ENCODE measurements around the gene ATRIP.
A peak's percentile ranks its signal among the peaks of the same experiment; 100 is the strongest.
"Not testable (repeated sequence)": the region's sequence is repeated elsewhere in the genome, so short reads cannot be mapped to it uniquely, and the experiment has no call there.

ATRIP gene

DNA sequence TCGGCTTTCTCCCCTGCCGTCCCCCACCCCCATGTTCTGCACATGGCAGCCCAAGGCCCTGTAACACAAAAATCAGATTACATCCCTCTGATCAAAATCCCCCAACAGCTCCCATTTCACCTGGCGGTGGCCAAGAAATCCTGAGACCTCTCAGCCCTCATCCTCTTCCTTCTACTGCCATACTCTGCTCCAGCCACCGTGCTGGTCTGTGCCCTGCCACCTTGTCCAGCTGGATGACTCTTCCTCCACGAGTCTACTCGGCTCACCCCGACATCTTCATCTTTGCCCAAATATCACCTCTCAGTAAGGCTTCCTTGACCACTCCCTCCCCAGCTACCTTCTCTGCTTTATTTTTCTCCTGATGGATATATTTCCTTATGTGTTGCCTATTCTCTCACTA lies 9.7 kb upstream of the ATRIP start:
- DNase-seq (ENCODE audit: low read depth in 2 of 2) = no peak

DNA sequence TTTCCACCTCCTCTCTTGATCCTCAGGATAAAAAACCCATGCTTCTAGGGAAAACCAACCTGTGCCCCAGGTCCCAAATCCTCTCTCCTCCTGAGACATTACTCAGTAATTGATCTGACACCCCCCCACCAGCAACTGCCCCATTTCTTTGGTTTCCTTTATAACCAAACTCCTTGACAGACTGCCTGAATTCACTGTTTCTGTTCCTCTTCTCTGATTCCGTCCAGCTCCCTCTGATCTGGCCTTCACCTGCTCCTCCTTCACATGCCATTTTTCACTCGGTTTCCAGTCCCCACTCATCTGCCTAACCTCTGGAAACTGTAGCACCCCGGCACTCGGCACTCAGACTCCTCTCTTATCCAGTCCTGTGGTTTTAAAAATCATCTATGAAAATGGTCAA lies 8.7 kb upstream of the ATRIP start:
- no peak for DNase-seq (ENCODE audit: low read depth in 2 of 2)

DNA sequence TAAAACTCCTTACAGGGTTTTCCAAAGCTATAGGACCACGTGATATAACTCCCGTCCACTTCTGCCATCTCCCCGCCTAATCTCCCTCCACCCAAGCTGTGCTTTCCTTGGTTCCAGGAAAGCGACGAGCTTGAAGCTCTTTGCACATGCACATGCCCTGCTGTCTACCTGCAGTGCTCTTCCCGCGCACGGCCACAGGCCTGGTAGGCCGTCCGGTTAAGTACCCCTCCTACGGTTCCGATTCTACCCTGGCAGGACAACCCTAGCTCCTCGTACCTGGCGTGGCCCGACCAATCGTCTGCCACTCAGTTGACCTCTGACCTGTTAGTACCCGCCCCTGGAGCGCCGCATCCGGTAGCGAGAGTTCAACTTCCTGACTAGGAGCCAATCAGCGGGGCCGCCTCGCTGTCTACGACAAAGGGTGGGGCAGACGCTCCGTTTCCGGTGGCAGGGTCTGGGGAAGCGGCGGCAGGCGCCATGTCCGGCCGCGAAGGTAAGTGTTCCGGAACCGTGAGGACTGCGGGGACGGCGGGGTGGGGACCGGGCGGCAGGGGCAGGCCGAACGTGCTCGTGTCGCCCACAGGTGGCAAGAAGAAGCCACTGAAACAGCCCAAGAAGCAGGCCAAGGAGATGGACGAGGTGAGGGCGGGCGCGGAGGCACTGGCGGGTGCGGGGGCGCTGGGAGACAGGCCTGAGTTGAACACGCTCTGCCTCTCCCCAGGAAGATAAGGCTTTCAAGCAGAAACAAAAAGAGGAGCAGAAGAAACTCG lies 6.5 kb upstream of the ATRIP start, which contains the start of the genes CCDC51 and TMA7:
Gene CCDC51, minus strand, starts transcription at position 300 of the 770 bp plus-strand sequence. CDS start 4,991 bp downstream, outside the sequence.
Gene TMA7, plus strand, starts transcription at position 438 of the 770 bp plus-strand sequence. Its CDS starts 40 bp downstream, at position 478.
- peak; percentile 92 to 94 for DNase-seq (ENCODE audit: low read depth in 2 of 2)

DNA sequence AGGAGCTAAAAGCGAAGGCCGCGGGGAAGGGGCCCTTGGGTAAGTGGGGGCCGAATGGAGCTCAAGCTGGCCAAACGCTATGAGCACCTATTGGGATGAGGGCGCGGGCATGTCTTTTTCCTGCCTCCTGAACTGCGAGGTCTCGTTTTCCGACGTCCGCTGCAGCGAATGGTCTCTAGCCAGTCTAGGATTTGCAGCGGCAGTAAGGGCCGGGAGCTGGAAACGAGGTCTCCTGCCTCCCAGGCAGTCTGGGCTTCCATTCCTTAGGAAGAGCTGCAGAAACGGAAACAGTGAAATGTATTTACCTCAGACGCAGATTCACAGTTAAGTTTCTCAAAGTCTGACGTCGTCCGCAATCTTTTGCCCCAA lies 6.0 kb upstream of the ATRIP start:
- DNase-seq (ENCODE audit: low read depth in 2 of 2) = no peak

DNA sequence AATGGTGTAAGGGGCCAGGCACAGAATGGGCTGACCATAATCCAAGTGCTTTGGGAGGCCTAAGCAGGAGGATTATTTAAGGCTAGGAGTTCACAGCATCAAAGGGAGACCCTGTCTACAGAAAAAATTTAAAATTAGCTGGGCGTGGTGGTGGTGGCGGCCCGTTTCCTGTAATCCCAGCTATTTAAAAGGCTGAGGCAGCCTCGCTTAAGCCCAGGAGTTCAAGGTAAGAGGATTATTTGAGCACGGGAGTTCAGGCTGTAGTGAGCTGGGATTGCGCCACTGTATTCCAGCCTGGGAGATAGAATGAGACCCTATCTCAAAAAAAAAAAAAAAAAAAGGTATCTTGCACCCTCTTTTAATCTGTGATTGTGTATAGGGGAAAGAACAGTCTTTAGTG lies 4.6 kb upstream of the ATRIP start:
- no peak for DNase-seq (ENCODE audit: low read depth in 2 of 2)

DNA sequence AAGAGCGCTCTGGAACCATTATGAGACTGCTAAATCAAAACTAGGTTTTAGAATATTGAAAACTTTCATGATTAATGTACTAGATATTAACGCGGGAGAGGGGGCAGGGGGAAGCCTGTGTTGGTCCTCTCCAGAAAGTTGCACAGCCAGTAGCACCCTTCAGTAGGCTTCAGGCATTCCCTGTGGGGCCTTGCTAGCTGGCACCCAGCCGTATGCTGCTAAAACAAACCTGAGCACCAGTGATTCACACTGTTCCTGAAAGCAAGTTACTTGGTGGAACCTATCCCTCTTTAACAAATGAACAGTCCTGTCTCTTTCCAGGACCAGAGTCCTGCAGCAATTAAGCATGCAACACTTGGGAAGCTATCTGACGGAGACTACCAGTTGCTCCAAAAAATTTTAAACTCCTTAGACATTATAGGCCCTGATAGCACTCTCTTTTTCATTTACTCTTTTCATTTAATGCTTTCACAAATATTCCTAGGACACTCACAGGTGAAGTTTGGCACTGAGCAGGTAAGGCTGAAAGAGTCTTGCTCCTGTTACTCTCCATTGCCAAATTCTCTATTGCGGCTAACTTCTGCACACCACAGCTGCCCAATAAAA lies 1.2 kb upstream of the ATRIP start:
- no peak for DNase-seq (ENCODE audit: low read depth in 2 of 2)

DNA sequence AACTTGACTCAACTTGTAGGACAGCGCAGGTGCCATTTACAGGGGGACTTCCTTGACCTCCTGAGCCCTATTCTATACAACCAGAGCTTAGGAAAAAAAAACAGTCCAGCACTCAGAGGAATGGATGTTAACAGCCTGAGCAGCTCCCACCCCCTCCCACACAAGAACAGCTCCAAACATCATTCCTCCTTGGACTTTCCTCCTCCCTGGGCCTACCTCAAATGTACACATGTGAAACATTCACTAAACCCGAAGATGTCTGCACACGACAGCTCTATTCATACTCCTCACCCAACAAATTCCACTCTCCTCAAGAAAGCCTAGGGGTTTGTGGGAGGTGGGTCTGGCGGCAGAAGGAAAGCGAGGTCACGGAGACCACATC lies 503 bp upstream of the ATRIP start:
- DNase-seq (ENCODE audit: low read depth in 2 of 2) = no peak

DNA sequence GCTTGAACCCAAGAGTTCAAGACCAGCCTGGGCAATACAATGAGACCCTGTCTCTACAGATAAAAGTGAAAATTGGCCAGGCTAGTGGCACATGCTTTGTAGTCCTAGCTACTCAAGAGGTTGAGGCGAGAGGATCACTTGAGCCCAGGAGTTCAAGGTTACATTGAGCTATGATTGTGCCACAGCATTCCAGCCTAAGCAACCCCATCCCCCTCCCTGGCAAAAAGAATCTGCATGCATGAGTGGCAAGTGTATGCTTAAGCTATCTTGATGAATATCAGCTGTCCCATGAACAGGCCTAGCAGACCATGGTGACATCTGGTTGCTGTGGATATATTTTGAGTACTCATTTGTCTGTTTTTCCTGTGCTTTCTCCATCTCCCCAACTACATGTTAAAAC lies 4.7 kb downstream of the ATRIP start:
- no peak for DNase-seq (ENCODE audit: low read depth in 2 of 2)

DNA sequence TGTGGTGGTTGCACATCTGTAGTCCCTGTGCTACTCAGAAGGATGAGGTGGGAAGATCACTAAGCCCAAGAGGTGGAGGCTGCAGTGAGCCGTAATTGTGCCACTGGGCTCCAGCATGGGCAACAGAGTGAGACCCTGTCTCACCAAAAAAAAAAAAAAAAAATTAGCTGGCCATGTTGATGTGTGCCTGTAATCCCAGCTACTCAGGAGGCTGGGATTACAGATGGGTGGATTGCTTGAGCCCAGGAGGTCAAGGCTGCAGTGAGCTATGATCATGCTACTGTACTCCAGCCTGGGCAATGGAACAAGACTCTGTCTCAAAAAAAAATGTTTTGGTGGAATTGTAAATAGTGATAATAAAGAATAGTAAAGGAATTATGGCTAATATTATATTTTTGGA lies 9.9 kb downstream of the ATRIP start:
- no peak for DNase-seq (ENCODE audit: low read depth in 2 of 2)

DNA sequence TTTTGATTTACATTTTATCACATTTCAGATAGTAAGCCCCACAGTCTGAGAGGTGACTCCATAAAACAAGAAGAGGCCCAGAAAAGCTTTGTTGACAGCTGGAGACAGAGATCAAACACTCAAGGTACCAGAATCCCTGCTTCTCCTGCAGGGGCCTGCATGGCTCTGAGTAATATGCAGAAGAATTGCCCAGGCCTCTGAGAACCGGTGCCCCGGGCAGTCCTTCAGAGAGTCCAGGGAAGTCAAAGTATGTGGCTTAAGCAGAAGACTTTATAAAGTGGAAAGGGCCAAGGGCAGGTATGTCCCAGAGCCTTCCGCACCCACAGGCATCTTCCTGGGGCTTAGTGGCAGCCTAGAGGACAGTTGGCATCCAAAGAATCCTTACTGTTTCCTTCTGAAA lies 12.8 kb downstream of the ATRIP start:
- DNase-seq (ENCODE audit: low read depth in 2 of 2) = no peak

DNA sequence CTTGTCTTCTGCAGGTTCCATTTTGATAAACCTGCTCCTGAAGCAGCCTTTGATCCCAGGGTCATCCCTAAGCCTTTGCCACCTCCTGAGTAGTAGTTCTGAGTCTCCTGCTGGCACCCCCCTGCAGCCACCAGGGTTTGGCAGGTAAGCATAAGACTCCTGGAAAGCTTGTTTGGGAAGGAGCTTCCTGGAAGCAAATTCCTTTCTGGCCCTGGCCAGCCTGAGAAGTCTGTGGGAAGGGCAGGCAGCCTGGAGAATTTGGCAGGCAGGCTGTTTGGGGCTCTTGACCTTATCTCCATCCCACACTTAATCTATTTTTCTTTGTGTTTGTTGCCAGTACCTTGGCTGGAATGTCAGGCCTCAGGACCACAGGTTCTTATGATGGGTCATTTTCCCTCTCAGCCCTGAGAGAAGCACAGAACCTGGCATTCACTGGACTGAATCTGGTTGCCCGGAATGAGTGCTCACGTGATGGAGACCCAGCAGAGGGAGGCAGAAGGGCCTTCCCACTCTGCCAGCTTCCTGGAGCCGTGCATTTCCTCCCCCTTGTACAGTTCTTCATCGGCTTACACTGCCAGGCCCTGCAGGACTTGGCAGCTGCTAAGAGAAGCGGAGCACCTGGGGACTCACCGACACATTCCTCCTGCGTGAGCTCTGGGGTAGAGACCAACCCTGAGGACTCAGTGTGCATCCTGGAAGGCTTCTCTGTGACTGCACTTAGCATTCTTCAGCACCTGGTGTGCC lies 13.4 kb downstream of the ATRIP start:
- DNase-seq (ENCODE audit: low read depth in 2 of 2) = no peak

DNA sequence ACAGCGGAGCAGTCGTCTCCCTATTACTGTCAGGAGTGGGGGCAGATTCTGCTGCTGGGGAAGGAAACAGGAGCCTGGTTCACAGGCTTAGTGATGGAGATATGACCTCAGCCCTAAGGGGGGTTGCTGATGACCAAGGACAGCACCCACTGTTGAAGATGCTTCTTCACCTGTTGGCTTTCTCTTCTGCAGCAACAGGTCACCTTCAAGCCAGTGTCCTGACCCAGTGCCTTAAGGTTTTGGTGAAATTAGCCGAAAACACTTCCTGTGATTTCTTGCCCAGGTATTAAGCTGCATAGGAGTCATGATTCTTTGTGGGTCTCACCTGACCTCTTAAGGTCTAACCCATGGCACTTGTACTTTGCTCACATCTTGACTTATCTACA lies 14.0 kb downstream of the ATRIP start:
- no peak for DNase-seq (ENCODE audit: low read depth in 2 of 2)

DNA sequence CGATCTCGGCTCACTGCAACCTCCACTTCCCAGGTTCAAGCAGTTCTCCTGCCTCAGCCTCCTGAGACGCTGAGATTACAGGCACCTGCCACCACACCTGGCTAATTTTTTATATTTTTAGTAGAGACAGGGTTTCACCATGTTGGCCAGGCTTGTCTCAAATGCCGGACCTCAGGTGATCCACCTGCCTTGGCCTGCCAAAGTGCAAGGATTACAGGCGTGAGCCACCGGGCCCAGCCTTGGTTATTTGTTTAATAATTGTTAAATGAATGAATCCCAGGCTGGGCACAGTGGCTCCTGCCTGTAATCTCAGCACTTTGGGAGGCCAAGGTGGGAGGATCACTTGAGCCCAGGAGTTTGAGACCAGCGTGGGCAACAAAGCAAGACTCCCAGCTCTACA lies 15.2 kb downstream of the ATRIP start:
- DNase-seq (ENCODE audit: low read depth in 2 of 2) = not testable (repeated sequence)

DNA sequence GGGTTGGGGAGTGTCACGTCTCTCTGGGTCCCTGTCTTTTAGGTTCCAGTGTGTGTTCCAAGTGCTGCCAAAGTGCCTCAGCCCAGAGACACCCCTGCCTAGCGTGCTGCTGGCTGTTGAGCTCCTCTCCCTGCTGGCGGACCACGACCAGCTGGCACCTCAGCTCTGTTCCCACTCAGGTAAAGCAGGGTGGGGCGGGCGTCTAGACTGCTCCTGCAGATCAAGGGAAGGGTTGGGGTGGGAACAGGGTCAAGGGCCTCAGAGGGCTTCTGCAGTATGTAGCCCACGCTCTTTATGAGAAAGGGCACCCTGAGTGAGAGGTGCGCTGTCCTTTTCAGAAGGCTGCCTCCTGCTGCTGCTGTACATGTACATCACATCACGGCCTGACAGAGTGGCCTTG lies 17.2 kb downstream of the ATRIP start:
- DNase-seq (ENCODE audit: low read depth in 2 of 2) = no peak

DNA sequence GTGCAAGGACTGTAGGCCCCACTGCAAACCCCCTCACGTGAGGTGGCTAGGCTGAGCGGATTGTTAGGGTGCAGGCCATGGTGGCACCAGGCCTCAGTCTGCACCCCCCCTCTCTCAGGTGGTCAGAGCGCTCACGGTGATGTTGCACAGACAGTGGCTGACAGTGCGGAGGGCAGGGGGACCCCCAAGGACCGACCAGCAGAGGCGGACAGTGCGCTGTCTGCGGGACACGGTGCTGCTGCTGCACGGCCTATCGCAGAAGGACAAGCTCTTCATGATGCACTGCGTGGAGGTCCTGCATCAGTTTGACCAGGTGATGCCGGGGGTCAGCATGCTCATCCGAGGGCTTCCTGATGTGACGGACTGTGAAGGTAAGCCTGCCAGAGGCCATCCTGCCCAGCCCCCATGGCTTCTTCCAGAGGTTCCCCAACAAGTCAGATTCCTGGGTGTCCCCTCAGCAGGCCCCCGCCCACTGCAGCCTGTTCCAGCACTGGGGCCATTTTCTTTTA lies 18.2 kb downstream of the ATRIP start:
- no peak for DNase-seq (ENCODE audit: low read depth in 2 of 2)

DNA sequence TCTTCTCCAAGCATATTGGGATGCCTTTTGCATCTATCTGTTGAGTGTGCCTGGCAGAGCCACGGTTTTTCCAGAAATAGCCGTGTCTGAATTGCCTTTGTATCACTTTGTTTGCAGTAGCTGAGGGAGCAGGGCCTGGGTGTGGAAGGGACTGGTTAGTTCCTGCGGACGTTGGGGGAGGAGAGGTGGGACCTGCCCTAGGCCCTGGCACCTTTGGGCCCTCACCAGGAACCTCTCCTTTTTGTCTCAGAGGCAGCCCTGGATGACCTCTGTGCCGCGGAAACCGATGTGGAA lies 18.6 kb downstream of the ATRIP start:
- DNase-seq (ENCODE audit: low read depth in 2 of 2) = no peak

DNA sequence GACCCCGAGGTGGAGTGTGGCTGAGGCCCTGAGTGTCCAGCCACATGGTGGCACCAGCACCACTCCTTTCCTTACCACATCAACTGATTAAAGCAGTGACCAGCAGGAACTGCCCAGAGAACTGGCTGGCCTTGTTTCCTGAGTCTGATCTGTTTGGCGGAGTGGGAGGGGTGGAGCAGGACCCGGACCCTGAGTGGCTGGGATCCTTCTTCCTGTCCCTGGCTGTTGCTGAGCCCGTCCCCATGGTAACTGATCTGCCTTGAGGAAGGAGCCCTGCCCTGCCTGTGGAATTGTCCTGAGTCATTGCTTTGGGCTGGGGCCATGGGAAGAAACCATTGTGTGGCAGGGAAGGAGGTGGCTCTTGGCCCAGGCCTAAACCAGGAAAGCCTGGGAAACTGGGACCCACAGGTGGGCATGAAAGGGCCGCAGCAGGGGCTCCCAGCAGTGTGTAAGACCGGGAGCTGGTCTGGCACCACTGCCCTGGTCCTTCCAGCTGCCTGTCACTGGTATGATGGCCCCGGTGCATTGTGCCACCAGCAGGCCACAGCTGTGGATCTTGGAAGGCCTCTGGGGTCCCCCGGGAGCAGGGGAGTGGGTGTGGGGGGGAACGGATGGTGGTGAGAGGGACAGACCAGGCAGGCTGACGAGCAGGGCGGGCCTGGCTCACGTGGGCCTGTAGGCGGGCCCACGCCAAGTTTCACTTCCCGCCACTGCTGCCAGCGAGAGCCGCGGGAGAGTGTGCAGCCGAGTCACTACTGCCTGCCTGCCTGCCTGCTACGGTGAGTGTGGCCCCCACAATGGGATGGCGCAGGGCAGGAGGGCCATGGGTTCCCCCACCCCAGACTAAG lies 19.2 kb downstream of the ATRIP start:
- DNase-seq (ENCODE audit: low read depth in 2 of 2) = peak in 1 of 2 donors; percentile 52

DNA sequence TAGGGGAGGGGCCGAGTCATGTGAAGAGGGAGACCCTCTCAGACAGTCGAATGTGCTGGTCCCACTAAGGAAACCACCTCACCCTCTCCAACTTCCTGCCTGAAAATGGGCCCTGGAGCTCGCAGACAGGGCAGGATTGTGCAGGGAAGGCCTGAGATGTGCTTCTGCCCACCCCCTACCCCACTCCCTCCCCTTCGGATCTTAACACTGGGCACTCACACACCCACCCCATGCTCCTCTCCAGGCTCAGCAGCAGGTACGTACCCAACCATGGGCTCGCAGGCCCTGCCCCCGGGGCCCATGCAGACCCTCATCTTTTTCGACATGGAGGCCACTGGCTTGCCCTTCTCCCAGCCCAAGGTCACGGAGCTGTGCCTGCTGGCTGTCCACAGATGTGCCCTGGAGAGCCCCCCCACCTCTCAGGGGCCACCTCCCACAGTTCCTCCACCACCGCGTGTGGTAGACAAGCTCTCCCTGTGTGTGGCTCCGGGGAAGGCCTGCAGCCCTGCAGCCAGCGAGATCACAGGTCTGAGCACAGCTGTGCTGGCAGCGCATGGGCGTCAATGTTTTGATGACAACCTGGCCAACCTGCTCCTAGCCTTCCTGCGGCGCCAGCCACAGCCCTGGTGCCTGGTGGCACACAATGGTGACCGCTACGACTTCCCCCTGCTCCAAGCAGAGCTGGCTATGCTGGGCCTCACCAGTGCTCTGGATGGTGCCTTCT lies 20.0 kb downstream of the ATRIP start:
- DNase-seq (ENCODE audit: low read depth in 2 of 2) = no peak

DNA sequence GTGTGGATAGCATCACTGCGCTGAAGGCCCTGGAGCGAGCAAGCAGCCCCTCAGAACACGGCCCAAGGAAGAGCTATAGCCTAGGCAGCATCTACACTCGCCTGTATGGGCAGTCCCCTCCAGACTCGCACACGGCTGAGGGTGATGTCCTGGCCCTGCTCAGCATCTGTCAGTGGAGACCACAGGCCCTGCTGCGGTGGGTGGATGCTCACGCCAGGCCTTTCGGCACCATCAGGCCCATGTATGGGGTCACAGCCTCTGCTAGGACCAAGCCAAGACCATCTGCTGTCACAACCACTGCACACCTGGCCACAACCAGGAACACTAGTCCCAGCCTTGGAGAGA lies 20.5 kb downstream of the ATRIP start:
- no peak for DNase-seq (ENCODE audit: low read depth in 2 of 2)

DNA sequence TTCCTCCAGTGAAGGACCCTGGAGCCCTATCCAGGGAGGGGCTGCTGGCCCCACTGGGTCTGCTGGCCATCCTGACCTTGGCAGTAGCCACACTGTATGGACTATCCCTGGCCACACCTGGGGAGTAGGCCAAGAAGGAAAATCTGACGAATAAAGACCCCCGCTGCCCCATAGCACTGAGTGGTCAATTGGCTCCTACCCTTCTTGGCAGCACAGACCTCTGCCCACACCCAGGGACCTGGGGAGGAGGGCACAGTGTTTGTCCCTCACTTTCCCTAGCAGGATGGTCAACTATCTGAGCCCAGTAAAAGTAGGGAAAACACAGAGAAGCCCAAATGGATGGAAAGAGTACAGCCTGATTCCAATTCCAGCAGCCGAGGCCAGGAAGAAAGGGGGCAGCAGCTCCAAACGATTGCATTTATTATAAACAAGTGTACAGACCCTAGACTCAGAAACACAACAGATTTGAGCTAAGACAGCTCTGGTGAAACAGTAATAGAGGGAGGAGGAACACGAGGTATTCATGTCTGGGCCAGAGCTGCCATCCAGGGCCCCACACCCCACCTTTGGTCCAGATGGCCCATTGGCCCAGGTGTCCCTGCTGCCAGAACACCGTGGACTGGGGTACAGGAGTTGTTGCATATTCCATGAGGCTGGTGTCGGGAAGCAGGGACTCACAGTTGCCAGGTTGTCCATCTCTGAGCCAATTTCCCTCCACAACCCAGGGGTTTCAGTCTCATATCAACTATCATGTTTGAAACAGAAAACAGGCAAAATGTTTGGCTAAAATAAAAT lies 21.1 kb downstream of the ATRIP start:
- no peak for DNase-seq (ENCODE audit: low read depth in 2 of 2)

DNA sequence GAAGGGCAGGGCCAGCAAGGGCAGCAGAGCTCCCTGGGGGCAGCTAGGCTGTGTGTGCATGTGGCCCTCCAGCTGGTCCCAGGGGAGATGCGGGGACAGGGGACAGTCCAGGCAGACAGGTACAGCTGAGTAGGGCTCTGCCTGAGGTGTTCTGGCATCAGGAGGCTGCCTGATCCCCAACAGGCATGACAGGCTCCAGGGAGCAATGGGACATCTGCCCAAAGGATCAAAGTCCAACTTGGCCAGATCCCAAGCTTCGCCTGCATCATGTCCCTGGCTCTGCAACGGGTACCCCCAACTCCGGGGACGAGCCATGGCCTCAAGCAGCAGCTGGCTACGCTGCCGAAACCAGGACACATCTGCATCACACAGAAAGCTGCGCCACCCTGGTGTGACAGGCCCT lies 21.8 kb downstream of the ATRIP start:
- DNase-seq (ENCODE audit: low read depth in 2 of 2) = no peak
